ENCODE results near the gene AFP.

Gene AFP

DNA sequence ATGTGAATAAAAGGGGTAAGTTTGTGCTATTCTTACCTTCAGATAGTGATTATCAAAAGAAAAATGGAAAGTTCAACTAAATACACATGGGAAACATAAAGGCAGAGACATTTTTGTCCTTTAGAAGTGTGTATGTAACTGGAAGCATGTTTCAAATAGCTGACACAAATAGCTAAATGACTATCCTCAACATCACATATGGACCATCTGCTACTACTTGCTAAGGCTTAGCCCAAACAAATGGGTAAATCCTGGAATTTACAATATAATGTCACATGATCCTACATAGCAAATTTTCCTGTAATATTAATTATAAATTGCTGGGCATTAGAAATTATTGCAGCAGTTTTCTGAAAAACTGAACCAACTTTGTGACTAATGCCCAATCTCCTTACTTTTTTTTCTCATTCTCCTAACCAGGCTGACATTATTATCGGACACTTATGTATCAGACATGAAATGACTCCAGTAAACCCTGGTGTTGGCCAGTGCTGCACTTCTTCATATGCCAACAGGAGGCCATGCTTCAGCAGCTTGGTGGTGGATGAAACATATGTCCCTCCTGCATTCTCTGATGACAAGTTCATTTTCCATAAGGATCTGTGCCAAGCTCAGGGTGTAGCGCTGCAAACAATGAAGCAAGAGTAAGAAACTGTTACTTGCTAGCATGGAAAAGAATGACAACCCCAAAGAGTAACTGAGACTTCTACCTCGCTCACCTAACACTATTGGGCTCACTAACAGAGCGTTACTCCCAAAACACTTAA lies 16.1 kb downstream of the AFP start:
- no peak overlapping the region for H3K4me3 ChIP-seq (ENCODE audit: low read length)
- no peak for DNase-seq (ENCODE audit: low read depth, low spot score)

DNA sequence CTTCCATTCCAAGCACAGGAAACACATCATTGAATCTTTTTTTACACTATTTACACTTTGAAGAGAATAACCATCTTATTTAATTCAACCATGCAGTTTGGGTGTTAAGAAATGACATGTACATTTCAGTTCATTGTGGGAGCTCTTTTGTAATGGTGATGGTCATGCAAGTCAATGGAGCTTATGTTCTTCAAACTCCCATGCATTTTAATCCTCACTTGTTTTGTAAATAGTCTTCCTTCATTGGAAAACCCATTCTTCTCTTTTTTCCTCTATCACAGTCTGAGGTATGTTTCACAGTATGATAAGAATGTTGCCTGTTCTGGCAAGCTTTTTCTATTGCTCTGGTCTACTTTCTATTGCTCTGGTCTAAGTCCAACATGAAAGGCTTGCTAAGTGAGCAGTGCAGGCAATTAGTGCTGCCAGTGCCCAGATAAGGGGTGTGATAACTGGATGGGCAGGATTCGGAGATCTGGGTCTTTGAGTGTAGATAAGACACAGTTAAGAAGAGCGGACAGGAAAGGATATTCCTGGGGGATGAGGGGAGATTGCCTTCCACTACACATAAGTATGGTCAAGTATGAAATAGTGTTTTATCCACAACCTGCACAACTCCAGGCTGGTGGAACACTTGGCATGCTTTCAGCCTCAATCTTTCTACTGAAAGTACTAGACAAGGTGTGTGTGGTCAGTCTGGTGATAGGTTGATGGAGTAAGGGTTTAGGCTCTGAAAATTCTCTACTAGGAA lies 17.1 kb downstream of the AFP start:
- no peak for DNase-seq (ENCODE audit: low read depth, low spot score)

DNA sequence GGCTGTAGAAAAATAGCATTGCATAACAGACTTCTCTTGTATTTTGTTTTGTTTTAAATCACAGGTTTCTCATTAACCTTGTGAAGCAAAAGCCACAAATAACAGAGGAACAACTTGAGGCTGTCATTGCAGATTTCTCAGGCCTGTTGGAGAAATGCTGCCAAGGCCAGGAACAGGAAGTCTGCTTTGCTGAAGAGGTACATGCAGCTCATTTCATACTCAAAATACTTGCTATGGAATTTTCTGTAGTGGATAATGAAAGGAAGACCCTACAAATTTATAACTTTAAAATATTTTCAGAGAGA lies 17.6 kb downstream of the AFP start:
- DNase-seq (ENCODE audit: low read depth, low spot score): no peak
- no peak overlapping the region for H3K4me3 ChIP-seq (ENCODE audit: low read length)

More for the DNA sequence above, 17.1 kb downstream of the AFP start:
- H3K4me3 ChIP-seq (ENCODE audit: low read length): no peak overlapping the region

DNA sequence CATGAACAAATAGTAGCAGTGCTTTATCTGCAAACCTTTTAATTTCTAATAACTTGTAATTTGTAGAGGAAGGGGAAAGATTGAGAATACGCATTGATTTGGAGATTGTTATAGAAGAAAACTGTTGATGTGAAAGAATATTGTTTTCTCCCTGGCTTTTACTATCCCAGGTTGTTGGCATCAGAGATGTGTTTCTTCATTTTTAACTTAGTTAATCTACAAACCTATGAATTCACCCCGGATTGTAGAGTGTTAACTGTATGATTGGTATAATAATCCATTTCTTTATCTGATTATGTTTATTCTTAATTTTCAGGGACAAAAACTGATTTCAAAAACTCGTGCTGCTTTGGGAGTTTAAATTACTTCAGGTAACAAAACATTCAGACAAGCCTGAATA lies 18.9 kb downstream of the AFP start:
- H3K4me3 ChIP-seq (ENCODE audit: low read length): no peak overlapping the region
- DNase-seq (ENCODE audit: low read depth, low spot score): no peak

DNA sequence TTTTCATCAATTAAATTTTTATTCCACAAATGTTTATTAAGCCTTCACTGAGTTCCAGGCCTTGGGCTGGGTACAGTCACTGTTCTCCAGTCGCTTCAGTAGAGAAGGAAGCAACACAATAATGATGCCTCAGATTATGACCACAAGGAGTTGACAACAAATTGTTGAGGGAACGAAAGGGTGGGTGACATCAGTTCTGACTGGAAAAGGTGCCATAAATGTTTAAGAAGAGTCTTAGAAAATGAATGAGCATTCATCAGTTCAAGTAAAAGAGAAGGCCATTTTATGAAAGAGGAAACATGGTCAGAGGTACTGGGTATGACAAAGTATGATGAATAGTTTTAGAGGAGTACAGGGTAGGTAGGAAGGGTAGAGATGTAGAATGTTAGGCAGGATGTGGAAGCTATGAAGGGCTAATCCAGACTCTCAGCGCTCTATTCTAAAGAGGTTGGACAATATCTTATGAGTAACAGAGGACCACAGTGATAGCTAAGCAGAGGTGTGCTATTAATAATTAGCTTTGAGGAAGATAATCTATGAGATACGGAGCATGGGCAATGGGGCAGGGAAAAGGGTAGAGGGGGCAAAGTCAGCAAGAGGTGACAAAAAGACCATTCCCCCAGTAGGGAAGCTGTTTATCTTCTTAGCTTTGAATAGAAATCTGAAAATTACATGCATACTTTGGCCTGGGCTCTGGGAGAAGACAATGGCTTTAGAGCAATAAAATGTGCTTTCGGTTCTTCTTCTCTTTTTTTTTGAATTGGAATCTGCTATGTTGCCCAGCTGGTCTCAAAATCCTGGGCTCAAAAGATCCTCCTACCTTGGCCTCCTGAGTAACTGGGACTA lies 20.4 kb downstream of the AFP start:
- no peak for DNase-seq (ENCODE audit: low read depth, low spot score)
- no peak overlapping the region for H3K4me3 ChIP-seq (ENCODE audit: low read length)

DNA sequence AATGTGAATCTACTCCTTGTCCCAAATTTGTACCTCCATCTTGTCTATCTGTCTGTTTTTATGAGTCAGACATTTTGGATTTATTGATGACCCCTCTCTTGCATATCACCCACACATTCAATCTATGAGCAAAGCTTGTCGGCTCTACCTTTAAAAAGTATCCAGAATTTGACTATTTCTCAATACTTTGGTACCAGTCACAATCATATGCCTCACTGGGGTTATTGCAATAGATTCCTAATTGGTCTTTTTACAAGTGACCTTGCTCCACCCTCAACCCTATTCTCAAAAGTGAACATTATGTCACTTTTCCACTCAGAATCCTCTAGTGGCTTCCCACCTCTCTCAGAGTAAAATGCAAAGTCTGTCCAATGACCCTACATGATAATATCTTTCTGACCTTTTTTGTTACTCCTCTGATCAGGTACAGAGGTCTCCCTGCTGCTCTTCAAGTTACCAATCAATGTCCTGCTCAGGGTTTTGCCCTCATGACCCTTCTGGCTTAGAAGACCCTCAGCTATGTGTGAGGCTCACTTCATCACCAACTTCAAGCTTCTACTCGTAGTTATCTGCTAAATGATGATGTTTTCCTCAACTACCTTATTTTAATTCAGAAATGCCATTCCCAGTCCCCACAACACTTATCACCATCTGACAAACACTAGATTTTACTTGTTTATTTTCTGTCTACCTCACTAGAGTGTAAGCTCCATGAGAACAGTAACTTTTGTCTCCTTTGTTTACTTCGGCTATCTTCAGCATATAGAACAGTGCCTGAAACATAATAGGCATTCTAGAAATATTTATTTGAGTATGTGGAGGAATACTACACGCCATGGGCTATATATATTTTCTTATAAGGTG lies 22.4 kb downstream of the AFP start:
- DNase-seq (ENCODE audit: low read depth, low spot score): no peak
- no peak overlapping the region for H3K4me3 ChIP-seq (ENCODE audit: low read length)

DNA sequence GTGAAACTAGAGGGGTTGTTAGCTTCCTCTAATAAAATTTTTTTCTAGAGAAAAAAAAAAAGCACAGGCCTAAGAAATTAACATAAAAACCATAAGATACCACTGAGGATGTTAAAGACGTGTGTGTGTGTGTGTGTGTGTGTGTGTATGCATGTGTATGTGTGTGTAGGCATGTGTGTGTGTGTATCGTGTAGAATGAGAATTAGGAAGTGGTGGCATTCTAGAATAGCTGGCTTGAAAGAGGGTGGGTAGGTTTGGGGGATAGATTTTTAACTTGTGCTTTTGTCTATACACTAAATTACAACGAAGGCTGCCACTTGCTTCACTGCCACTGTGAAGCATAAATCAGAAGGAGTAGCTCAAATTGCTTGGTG lies 23.0 kb downstream of the AFP start:
- DNase-seq (ENCODE audit: low read depth, low spot score): no peak
- H3K4me3 ChIP-seq (ENCODE audit: low read length): no peak overlapping the region

DNA sequence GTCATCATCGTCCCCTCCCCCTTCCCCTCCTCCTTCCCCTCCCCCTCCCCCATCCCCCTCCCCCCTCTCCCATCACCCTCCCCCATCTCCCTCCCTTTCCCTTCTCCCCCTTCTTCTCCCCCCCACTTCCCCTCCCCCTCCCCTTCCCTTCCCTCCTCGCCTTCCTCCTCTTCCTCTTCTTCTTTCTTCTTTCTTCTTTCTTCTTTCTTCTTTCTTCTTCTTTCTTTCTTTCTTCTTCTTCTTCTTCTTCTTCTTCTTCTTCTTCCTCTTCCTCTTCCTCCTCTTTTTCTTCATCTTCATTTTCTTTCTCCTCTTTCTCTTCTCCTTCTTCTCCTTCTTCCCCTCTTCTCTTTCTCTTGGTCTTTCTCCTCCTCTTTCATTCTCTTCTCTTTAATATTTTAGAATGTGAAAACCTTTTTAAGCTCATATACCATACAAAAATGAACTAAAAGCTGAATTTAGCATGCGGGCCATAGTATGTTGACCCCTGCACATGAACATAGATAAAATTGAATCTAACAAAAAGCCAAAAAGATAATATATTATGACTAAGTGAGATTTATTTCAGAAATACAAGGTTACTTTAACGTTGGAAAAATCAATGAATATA lies 25.0 kb downstream of the AFP start:
- no peak overlapping the region for H3K4me3 ChIP-seq (ENCODE audit: low read length)
- no peak for DNase-seq (ENCODE audit: low read depth, low spot score)

DNA sequence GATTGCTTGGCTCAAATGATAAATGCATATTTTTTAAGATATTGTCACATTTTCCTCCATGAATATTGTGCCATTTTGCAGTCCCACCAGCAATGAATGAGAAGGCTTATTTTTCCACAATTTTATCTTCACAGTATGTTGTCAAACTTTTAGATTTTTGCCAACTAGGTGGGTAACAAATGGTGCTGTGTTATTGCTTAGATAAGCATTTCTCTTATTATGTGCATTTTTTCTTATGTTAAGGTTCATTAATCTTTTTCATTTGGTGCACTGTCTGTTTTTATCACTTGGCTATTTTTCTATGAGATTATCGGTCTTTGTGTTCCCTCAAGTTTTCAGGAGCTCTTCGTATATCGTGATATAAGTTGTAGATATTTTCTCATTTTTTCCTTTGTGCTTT lies 32.1 kb downstream of the AFP start:
- no peak overlapping the region for H3K4me3 ChIP-seq (ENCODE audit: low read length)
- DNase-seq (ENCODE audit: low read depth, low spot score): no peak

DNA sequence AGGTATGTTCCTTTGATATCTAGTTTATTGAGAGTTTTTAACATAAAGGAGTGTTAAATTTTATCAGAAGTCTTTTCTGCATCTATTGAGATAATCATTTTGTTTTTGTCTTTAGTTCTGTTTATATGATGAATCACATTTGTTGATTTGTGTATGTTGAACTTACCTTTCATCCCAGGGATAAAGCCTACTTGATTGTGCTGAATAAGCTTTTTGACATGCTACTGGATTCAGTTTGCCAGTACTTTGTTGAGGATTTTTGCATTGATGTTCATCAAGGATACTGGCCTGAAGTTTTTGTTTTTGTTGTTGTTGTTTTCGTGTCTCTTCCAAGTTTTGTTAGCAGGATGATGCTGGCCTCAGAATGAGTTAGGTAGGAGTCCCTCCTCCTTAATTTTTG lies 34.7 kb downstream of the AFP start:
- no peak for DNase-seq (ENCODE audit: low read depth, low spot score)
- H3K4me3 ChIP-seq (ENCODE audit: low read length): no peak overlapping the region

DNA sequence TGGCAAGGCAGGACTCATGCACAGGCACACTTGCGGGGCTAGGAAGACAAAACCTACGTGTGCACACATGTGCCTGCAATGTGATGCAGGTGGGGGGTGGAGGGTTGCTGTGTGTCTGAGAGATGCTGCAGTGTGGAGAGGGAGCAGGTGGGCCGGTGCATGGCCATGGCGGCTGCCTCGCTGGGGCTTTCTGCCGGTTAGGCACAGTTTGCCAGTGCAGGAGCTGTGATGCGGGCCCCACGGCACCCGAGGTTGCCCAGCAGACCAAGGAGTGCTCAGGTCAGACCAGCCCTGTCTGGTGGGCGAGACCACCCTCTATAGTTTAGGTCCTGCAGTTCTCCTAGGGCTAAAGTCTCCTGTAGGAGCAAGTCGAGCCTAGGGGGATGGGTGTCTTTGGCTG lies 41.2 kb downstream of the AFP start:
- H3K4me3 ChIP-seq (ENCODE audit: low read length): no peak overlapping the region
- no peak for DNase-seq (ENCODE audit: low read depth, low spot score)

DNA sequence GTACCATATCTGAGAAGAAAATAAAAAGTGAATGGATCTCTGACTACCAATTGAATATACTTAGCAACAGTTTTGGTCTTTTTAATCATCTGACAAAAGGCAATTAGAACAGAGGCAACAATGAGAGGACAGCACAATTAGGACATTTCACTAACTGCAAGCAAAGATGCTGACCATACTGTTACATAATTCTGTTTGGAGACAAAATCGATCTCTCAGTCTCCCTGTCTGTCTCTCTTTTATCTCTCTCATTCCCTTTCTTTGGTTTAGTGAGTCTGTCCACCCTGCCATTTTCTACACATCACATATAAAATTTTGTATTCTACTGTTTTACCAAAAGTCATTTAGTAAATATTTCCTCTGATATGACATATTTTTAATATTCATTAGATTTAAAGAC lies 43.3 kb downstream of the AFP start:
- no peak for DNase-seq (ENCODE audit: low read depth, low spot score)
- H3K4me3 ChIP-seq (ENCODE audit: low read length): no peak overlapping the region

DNA sequence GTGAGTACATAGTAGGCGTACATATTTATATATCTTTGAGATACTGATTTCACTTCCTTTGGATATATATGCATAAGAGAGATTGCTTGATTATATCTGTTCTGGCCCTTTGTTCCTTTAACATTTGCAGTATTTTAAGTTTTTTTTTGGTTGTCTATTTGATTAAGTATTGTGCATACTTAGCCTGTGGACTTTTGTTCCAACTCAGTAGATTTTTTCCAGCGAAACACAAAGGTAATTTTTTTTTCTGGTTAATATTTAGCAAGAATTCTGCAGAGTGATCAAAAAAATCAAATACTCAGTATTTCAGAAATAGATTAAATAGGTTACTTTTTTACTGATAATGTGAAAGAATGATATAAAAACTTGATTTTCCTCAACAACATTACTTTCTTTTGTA lies 45.3 kb downstream of the AFP start, which contains the start of gene AFM:
Gene AFM (plus strand): TSS at position 388 of the 400 bp plus-strand sequence. CDS start 31 bp downstream, outside the sequence.
- no peak within 1 kb of the TSS for H3K4me3 ChIP-seq (ENCODE audit: low read length)
- no peak for DNase-seq (ENCODE audit: low read depth, low spot score)

DNA sequence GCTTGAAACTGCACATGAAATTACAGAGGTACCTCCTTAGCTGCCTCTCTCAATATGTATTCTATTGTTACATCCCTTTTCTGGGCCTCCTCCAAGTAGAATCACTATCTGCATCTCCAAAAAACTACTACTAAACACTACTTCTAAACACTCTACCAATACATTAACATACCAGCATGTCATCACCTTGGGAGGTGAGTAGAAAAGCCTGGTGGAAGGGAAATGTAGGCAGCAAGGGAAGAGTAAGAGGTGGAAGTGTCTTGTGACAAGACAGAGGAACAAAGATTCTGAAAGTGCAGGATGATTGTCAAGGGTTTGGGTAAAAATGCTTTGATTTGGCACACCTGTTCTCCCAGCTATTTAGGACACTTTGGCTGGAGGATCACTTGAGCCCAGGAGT lies 49.1 kb downstream of the AFP start:
- H3K4me3 ChIP-seq (ENCODE audit: low read length): no peak overlapping the region
- no peak for DNase-seq (ENCODE audit: low read depth, low spot score)

DNA sequence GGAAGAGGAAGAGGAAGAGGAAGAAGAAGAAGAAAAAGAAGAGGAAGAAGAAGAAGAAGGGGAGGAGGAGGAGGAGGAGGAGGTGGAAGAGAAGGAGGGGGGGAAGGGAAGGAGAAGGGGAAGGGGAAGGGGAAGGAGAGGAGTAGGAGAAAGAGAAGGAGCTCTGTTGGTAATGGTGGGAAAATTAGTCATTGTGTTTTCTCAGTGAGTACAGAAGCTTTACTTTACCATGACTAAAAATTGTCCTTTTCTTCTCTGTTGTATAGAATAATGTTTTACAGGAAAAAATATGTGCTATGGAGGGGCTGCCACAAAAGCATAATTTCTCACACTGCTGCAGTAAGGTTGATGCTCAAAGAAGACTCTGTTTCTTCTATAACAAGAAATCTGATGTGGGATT lies 49.6 kb downstream of the AFP start:
- DNase-seq (ENCODE audit: low read depth, low spot score): no peak
- no peak overlapping the region for H3K4me3 ChIP-seq (ENCODE audit: low read length)

DNA sequence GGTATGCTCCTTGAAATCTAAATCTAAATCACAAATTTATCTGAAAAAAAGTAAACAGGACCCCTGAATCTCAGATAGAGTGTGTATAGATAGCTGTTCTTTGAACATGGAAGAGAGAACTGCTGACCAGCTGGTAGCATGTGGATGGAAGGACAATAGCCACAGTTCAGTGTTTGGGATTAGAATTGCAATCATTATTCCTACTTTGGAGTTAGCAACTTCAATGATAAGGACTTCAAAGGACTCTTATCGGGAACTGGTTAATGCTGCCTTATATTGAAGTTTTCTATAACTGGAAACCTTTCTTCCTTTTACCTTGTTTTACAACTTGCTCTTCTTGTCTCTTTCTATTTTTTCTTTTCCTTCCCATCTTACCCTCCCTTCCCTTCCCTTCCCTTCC lies 50.5 kb downstream of the AFP start:
- no peak overlapping the region for H3K4me3 ChIP-seq (ENCODE audit: low read length)
- DNase-seq (ENCODE audit: low read depth, low spot score): no peak

DNA sequence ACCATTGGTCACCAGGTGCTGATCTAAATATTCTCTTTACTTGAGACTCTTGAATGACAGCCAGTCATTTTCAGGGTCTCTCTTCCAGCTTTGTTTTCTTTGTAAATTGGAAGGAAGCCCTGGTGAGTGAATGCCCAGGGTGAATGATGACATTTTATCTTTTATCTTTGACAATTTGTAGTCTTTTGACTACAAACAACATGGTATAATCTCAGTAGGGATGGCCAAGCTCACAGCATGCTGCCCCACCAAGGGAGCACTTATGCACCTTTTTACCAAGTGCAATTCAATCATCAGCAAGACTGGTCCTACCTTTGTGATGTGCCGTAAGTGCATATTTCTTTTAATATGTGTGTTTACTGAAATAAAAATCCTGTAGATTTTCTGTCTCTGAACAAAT lies 51.2 kb downstream of the AFP start:
- no peak for DNase-seq (ENCODE audit: low read depth, low spot score)
- no peak overlapping the region for H3K4me3 ChIP-seq (ENCODE audit: low read length)

DNA sequence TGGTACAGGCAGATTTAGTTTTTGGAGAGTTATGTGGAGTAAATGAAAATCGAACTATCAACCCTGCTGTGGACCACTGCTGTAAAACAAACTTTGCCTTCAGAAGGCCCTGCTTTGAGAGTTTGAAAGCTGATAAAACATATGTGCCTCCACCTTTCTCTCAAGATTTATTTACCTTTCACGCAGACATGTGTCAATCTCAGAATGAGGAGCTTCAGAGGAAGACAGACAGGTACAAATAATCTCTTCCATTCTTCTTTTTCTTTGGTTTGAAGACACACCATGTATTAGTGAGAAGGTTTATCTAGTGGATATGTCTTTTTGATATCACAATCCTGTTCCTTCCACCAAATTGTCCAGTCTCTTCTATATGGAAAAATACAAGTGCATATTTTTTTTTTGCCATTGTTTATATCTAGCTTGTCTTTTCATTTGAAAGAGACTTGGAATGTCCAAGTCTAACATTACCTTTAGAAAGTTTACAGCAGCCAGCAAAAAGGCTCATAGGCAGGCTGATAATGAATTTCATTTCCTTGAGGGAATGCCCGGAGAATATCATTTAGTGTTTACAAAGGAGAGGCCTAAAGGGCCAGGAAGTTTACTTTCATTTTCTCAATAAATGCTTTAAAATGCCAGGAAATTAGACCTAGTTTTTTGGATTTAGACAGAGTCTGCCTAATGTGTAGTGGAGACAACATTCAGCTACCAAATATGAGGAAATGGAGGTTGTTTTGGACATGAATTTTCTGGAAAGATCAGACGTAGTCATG lies 64.2 kb downstream of the AFP start:
- no peak for DNase-seq (ENCODE audit: low read depth, low spot score)
- H3K4me3 ChIP-seq (ENCODE audit: low read length): no peak overlapping the region
